ENCODE data around the gene TTLL6. TPM values are rescaled to one million over a fixed set of nuclear protein-coding genes. Genes with fewer than 3 reads are reported as not detected.

The TTLL6 gene
- total RNA-seq, 1 experiment from 2014 or later, result 3.4 TPM

DNA sequence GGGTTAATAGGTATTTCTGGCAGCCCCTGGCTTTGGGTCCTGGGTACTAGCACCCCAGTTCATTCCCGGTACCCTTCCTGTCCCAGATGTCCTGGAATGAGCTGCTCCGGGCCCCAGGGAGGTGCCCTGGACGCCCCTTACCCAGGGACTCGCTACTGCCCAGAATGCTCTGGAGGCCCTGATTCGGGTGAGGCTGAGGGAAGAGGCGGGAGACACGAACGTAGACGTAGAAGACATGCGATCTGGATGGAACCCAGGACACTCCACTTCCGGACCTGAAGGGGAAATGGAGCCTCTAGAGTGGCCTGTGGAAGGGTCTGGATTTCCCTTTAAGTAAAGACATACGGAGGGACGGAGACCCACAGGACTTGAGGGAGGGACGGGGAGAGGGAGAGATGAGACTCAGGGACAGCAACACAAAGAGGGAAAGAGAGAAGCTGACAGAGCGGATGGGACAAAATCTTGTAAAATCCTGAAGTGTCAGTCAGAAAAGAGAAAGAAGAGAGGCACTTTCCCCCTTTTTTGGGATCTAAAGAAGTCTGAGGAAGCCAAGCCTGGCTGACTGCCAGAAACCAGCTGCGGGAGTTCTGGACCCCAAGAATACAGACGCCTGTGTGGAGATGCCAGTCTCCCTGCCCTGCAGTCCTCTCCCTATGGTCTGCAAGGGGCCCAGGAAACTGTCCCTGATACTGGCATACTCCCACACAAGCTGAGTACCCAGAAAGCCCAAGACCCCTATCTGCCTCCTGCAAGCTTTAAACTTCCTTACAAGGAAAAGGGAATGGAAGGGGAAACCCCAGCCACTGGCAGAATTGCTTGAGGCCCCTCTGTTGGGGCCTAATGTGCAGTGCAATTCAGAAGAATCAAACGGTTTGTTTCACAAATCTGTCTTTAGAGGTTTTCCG, 87.4 kb downstream of the TTLL6 start:
- Mint-ChIP-seq H3K27ac (no peak overlapping the region), H3K4me1 (peaks cover 40% of the 10 kb centered on the region), H3K4me3 (peak overlapping the region; percentile 74), H3K27me3 (ENCODE audit: low read depth) (peaks cover 100% of the 10 kb centered on the region), H3K9me3 (no peaks in the 10 kb centered on the region), H3K36me3 (no peaks in the 10 kb centered on the region)
- DNase-seq (ENCODE audit: low spot score), result no peak
- ChIA-PET CTCF (interaction anchor here (0.6 to 2.7 kb wide), 9 partner anchors 9 to 93 kb away, joined by 3 to 18 read pairs (median 4); no protein-coding TSS in a partner anchor), POLR2A (no interaction called here)
- TF ChIP-seq, protein P1, sequence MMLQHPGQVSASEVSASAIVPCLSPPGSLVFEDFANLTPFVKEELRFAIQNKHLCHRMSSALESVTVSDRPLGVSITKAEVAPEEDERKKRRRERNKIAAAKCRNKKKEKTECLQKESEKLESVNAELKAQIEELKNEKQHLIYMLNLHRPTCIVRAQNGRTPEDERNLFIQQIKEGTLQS (CRISPR knock-in tag; conservative IDR thresholded peaks at IDR 0.05), result no peak
- no peak for TF ChIP-seq SOX15 (CRISPR knock-in tag; IDR thresholded peaks at IDR 0.05)
- no peak for TF ChIP-seq ZNF232 (CRISPR knock-in tag; IDR thresholded peaks at IDR 0.05)
- TF ChIP-seq, protein P2, sequence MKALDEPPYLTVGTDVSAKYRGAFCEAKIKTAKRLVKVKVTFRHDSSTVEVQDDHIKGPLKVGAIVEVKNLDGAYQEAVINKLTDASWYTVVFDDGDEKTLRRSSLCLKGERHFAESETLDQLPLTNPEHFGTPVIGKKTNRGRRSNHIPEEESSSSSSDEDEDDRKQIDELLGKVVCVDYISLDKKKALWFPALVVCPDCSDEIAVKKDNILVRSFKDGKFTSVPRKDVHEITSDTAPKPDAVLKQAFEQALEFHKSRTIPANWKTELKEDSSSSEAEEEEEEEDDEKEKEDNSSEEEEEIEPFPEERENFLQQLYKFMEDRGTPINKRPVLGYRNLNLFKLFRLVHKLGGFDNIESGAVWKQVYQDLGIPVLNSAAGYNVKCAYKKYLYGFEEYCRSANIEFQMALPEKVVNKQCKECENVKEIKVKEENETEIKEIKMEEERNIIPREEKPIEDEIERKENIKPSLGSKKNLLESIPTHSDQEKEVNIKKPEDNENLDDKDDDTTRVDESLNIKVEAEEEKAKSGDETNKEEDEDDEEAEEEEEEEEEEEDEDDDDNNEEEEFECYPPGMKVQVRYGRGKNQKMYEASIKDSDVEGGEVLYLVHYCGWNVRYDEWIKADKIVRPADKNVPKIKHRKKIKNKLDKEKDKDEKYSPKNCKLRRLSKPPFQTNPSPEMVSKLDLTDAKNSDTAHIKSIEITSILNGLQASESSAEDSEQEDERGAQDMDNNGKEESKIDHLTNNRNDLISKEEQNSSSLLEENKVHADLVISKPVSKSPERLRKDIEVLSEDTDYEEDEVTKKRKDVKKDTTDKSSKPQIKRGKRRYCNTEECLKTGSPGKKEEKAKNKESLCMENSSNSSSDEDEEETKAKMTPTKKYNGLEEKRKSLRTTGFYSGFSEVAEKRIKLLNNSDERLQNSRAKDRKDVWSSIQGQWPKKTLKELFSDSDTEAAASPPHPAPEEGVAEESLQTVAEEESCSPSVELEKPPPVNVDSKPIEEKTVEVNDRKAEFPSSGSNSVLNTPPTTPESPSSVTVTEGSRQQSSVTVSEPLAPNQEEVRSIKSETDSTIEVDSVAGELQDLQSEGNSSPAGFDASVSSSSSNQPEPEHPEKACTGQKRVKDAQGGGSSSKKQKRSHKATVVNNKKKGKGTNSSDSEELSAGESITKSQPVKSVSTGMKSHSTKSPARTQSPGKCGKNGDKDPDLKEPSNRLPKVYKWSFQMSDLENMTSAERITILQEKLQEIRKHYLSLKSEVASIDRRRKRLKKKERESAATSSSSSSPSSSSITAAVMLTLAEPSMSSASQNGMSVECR (CRISPR knock-in tag; IDR thresholded peaks at IDR 0.05; ENCODE audit: borderline replicate concordance), result no peak
- TF ChIP-seq ZNF416 (CRISPR knock-in tag; IDR thresholded peaks at IDR 0.05), result no peak
- no peak for TF ChIP-seq SMAD4 (CRISPR knock-in tag; IDR thresholded peaks at IDR 0.05)
- no peak for TF ChIP-seq RORB (CRISPR knock-in tag; IDR thresholded peaks at IDR 0.05)
- no peak for TF ChIP-seq FOXP1 (CRISPR knock-in tag; IDR thresholded peaks at IDR 0.05; ENCODE audit: borderline replicate concordance)
- TF ChIP-seq, protein P3, sequence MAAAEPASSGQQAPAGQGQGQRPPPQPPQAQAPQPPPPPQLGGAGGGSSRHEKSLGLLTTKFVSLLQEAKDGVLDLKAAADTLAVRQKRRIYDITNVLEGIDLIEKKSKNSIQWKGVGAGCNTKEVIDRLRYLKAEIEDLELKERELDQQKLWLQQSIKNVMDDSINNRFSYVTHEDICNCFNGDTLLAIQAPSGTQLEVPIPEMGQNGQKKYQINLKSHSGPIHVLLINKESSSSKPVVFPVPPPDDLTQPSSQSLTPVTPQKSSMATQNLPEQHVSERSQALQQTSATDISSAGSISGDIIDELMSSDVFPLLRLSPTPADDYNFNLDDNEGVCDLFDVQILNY (CRISPR knock-in tag; IDR thresholded peaks at IDR 0.05), result no peak
- TF ChIP-seq ZNF263 (CRISPR knock-in tag; IDR thresholded peaks at IDR 0.05; ENCODE audit: low read depth), result no peak
- TF ChIP-seq, protein P4, sequence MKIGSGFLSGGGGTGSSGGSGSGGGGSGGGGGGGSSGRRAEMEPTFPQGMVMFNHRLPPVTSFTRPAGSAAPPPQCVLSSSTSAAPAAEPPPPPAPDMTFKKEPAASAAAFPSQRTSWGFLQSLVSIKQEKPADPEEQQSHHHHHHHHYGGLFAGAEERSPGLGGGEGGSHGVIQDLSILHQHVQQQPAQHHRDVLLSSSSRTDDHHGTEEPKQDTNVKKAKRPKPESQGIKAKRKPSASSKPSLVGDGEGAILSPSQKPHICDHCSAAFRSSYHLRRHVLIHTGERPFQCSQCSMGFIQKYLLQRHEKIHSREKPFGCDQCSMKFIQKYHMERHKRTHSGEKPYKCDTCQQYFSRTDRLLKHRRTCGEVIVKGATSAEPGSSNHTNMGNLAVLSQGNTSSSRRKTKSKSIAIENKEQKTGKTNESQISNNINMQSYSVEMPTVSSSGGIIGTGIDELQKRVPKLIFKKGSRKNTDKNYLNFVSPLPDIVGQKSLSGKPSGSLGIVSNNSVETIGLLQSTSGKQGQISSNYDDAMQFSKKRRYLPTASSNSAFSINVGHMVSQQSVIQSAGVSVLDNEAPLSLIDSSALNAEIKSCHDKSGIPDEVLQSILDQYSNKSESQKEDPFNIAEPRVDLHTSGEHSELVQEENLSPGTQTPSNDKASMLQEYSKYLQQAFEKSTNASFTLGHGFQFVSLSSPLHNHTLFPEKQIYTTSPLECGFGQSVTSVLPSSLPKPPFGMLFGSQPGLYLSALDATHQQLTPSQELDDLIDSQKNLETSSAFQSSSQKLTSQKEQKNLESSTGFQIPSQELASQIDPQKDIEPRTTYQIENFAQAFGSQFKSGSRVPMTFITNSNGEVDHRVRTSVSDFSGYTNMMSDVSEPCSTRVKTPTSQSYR (CRISPR knock-in tag; IDR thresholded peaks at IDR 0.05), result no peak
- no peak for TF ChIP-seq NFE2L1 (CRISPR knock-in tag; IDR thresholded peaks at IDR 0.05)
- no peak for TF ChIP-seq GABPB1 (CRISPR knock-in tag; IDR thresholded peaks at IDR 0.05)
- TF ChIP-seq, protein P5, sequence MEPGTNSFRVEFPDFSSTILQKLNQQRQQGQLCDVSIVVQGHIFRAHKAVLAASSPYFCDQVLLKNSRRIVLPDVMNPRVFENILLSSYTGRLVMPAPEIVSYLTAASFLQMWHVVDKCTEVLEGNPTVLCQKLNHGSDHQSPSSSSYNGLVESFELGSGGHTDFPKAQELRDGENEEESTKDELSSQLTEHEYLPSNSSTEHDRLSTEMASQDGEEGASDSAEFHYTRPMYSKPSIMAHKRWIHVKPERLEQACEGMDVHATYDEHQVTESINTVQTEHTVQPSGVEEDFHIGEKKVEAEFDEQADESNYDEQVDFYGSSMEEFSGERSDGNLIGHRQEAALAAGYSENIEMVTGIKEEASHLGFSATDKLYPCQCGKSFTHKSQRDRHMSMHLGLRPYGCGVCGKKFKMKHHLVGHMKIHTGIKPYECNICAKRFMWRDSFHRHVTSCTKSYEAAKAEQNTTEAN (CRISPR knock-in tag; IDR thresholded peaks at IDR 0.05), result no peak
- ATAC-seq, result no peak

All from WTC11 (cell line).